Suprapubic skin (tissue), 4 donors: ENCODE measurements around the gene CXCR1. TPM values are rescaled to one million over a fixed set of nuclear protein-coding genes. Genes with fewer than 3 reads are reported as not detected.

Experiments used
- total RNA-seq, 4 donors: library from RNA; depleted of rRNA; stranded (reverse); fragments of >200 nt; gene quantifications; one replicate each; pipeline ENCODE4 v1.1.0, GENCODE V29; 2016

CXCR1 gene
- total RNA-seq, 4 donors from 2014 or later: 0.87 to 1.0 TPM; not detected in 2

Other genes starting within 250 kb of the CXCR1 start
- gene TNS1, start 164.0 kb downstream of the CXCR1 start, total RNA-seq: 100 to 1,000 TPM in 2 of 4 donors, 10 to 100 TPM in 2; 64.1 to 145 (median 99.5) TPM
- gene RUFY4, start 97.7 kb downstream of the CXCR1 start, total RNA-seq: not detected
- gene CXCR2, start 40.9 kb downstream of the CXCR1 start, total RNA-seq: 1 to 10 TPM in 3 of 4 donors, under 1 TPM in 1; 0.24 to 4.8 (median 4.0) TPM
- gene ARPC2, start 50.2 kb upstream of the CXCR1 start, total RNA-seq: 100 to 1,000 TPM; 267 to 384 (median 275) TPM
- 1 to 10 TPM in 2 of 4 donors, under 1 TPM in 1, not detected in 1; 0.98 to 2.0 (median 1.6) TPM for gene GPBAR1, start 94.1 kb upstream of the CXCR1 start, total RNA-seq
- gene AAMP, start 103.2 kb upstream of the CXCR1 start, total RNA-seq: 100 to 1,000 TPM; 103 to 154 (median 144) TPM
- gene PNKD, start 103.6 kb upstream of the CXCR1 start, total RNA-seq: 10 to 100 TPM; 33.4 to 66.4 (median 49.4) TPM
- 100 to 1,000 TPM; 234 to 370 (median 319) TPM for gene TMBIM1, start 125.5 kb upstream of the CXCR1 start, total RNA-seq
- gene CATIP, start 189.9 kb upstream of the CXCR1 start, total RNA-seq: not detected
- gene SLC11A1, start 215.3 kb upstream of the CXCR1 start, total RNA-seq: 10 to 100 TPM in 2 of 4 donors, 1 to 10 TPM in 1, under 1 TPM in 1; 0.78 to 16.1 (median 7.6) TPM
- gene CTDSP1, start 232.9 kb upstream of the CXCR1 start, total RNA-seq: 100 to 1,000 TPM in 2 of 4 donors, 10 to 100 TPM in 2; 70.3 to 140 (median 99.5) TPM